ENCODE results near the gene COLEC11. TPM values are rescaled to one million over a fixed set of nuclear protein-coding genes. Genes with fewer than 3 reads are reported as not detected.

COLEC11 gene
- polyA plus RNA-seq, 1 experiment = 0.15 TPM

DNA sequence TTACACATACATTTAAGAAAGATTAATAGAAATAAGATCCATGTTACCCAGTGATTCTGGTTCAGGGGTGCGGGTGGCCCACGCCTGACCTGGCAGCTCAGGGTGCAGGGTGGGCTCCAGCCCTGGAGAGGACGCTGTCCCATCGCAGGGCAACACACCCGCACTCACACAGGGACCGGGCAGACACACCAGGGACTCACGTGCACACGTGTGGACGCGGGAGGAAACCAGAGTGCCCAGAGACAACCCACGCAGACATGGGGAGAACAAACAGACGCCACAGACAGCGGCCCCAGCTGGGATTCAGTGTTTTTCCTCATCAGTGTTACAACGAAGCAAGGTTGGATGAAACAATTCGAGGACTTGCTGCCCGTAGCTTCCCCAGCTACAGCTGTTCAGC, 54.7 kb downstream of the COLEC11 start:
- 0 out of 2 replicates have a peak, but pooled peaks cover 1% of the 10 kb centered on the region for H3K27me3 ChIP-seq (ENCODE audit: control insufficient read depth, insufficient read depth, low read length)
- H3K36me3 ChIP-seq (ENCODE audit: control insufficient read depth, insufficient read depth, low read length) = no peaks in the 10 kb centered on the region
- ChIA-PET POLR2A (no interaction called here), CTCF (interaction anchor here (0.6 to 2.3 kb wide), 7 partner anchors 56 to 1122 kb away, joined by 3 to 16 read pairs (median 3); no protein-coding TSS in a partner anchor)
- H3K4me3 ChIP-seq (ENCODE audit: low read depth, low read length) = no peak overlapping the region
- DNase-seq (ENCODE audit: low read depth) = no peak
- TF ChIP-seq, protein P1, sequence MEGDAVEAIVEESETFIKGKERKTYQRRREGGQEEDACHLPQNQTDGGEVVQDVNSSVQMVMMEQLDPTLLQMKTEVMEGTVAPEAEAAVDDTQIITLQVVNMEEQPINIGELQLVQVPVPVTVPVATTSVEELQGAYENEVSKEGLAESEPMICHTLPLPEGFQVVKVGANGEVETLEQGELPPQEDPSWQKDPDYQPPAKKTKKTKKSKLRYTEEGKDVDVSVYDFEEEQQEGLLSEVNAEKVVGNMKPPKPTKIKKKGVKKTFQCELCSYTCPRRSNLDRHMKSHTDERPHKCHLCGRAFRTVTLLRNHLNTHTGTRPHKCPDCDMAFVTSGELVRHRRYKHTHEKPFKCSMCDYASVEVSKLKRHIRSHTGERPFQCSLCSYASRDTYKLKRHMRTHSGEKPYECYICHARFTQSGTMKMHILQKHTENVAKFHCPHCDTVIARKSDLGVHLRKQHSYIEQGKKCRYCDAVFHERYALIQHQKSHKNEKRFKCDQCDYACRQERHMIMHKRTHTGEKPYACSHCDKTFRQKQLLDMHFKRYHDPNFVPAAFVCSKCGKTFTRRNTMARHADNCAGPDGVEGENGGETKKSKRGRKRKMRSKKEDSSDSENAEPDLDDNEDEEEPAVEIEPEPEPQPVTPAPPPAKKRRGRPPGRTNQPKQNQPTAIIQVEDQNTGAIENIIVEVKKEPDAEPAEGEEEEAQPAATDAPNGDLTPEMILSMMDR (IDR thresholded peaks at IDR 0.05; ENCODE audit: insufficient read depth, low read depth, low read length) = no peak

DNA sequence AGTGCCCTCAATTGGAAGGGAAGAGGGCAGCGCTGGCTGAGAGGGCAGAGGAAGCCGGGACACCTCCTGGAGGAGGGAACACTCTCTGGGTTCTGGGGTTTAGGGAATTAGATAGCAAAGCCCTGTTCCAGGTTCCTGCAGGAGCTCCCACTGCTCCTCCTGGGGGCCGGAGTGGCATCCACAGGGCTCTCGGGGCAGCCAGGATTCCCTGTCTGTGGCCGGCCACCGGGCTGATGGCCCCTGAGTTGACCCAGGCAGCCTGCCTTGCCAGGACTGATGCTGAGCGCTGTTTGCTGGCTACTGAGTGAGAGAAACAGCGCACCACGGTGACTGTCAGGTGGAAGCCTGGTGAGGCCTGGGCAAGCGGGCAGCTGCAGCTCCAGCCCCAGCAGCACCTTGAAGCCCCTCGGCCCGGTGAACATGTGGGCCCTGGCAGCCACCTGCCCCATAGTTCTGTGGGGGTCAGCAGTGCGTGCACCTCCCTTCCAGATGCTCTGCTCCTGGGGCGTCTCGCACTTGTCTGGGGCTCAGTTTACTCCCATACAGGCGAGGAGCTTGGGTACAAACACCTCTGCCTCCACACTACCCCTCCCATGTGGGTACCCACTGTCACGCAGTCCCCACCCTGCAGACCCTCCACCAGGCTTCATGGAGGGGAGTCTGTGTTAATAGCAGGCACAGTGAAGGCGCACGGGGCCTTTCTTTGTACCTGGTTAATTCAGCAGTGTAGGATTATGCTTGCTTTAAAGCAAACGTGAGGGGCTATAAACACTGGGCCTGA, 55.4 kb downstream of the COLEC11 start:
- DNase-seq (ENCODE audit: low read depth) = no peak
- POLR2A ChIA-PET = no interaction called here
- Histone ChIP-seq H3K4me3 (ENCODE audit: low read depth, low read length) (no peak overlapping the region), H3K27me3 (ENCODE audit: control insufficient read depth, insufficient read depth, low read length) (0 out of 2 replicates have a peak, but pooled peaks cover 1% of the 10 kb centered on the region), H3K36me3 (ENCODE audit: control insufficient read depth, insufficient read depth, low read length) (no peaks in the 10 kb centered on the region)
- CTCF ChIA-PET = interaction anchor here (0.6 to 2.3 kb wide), 12 partner anchors 8 to 1123 kb away, joined by 3 to 16 read pairs (median 3); no protein-coding TSS in a partner anchor
- TF ChIP-seq, protein P1 (IDR thresholded peaks at IDR 0.05; ENCODE audit: insufficient read depth, low read depth, low read length) = no peak

DNA sequence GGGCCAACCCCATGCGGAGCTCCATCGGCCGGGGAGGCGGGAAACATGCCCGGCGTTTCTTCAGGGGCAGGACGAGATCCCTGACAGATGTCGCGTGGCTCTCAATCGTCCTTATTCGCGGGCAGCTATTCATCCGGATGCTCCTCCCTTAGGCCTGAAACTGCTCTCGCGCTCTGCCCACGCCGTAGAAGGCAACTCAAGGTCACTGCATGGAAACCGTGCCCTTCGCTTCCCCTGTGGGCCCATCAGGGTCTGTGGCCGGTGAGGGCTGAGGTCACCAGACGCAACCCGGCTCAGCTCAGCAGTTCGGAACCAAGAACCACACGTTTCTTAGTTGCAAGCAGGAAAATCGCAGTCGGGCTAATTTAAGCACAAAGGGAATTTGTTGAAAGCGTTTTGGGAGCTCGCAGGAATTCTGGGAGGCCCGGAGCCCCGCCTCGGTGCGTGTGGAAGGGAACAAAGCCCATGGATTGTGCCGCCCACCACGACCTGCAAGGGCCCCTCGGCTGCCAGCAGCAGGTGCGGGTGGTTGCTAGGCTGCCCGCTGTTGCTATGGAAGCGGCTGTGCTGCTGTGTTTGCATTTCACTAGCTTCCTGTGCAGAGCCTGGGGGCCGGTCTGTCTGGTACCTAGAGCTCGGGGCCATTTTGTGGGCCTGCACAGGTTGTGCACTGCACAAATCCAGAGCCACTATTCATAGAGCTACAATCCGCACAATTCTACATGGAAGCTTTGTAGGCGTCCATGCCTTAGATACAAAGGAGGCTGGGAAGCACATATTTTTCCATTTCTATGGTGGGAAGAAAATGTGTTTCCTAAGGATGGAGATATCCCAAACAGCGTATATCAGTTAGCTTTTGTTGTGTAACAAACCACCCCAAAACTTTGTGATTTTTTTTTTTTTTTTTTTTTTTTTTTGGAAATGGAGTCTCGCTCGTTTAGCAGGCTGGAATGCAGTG, 57.1 kb downstream of the COLEC11 start:
- no peak for DNase-seq (ENCODE audit: low read depth)

DNA sequence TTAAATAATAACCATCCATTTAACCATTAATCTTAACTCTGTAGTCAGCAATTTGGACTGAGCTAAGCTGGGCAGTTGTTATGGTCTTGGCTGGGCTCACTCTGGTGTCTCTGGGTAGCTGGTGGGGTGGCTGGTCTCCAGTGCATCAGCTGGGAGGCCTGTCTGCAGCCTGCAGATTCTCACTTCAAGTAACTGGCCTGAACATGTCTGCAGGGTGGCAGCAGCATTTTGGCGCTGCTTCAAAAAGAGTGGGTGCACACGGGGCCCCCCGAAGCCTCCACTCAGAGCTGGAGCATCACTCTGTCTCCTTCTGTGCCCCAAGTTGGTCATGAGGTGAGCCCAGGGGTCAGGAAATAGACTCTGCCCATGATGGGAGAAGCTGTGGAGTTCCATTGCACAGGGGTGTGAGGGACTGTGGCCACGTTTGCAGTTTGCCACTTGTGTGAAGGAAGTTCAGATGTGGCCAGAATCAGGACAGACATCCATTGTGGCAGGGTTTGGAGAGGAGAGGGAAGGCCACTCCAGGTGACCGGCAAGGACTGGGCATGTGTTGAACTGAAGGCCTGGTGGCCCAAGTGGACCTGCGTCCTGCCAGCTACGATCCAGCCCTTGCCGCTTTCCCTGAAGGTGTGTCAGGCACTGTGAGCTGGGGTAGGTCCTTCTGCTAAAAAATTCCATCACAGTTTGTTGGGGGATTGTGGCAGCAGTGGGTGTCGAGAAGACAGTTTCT, 58.1 kb downstream of the COLEC11 start:
- Histone ChIP-seq H3K36me3 (ENCODE audit: control insufficient read depth, insufficient read depth, low read length) (no peaks in the 10 kb centered on the region), H3K4me3 (ENCODE audit: low read depth, low read length) (no peak overlapping the region), H3K27me3 (ENCODE audit: control insufficient read depth, insufficient read depth, low read length) (0 out of 2 replicates have a peak, but pooled peaks cover 1% of the 10 kb centered on the region)
- no peak for DNase-seq (ENCODE audit: low read depth)
- ChIA-PET CTCF (interaction anchor here (0.8 to 2.9 kb wide), 4 partner anchors 10 to 275 kb away, joined by 3 to 10 read pairs (median 5); no protein-coding TSS in a partner anchor), POLR2A (no interaction called here)
- TF ChIP-seq, protein P1 (IDR thresholded peaks at IDR 0.05; ENCODE audit: insufficient read depth, low read depth, low read length) = no peak

More for the DNA sequence above, 57.1 kb downstream of the COLEC11 start:
- no peaks in the 10 kb centered on the region for H3K36me3 ChIP-seq (ENCODE audit: control insufficient read depth, insufficient read depth, low read length)
- no peak overlapping the region for H3K4me3 ChIP-seq (ENCODE audit: low read depth, low read length)
- ChIA-PET POLR2A (no interaction called here), CTCF (interaction anchor here (0.6 to 2.9 kb wide), 15 partner anchors 9 to 1834 kb away, joined by 3 to 15 read pairs (median 3); no protein-coding TSS in a partner anchor)
- TF ChIP-seq, protein P1 (IDR thresholded peaks at IDR 0.05; ENCODE audit: insufficient read depth, low read depth, low read length) = no peak
- 0 out of 2 replicates have a peak, but pooled peaks cover 1% of the 10 kb centered on the region for H3K27me3 ChIP-seq (ENCODE audit: control insufficient read depth, insufficient read depth, low read length)

Measured in BJ (cell line).